AG09309 (cell line): ENCODE measurements around the gene SLC41A3.

Experiments used
- DNase-seq: peaks from one replicate; pipeline ENCODE4 v3.0.0-alpha.2; 2010; ENCODE audit warnings: low read depth
- H3K4me3 ChIP-seq: 2 replicates; pipeline ENCODE4 v1.5.1; 2011; ENCODE audit warnings: mild to moderate bottlenecking, low read depth, low read length, moderate library complexity; ENCODE audit not compliant: control insufficient read depth
- TF ChIP-seq, protein P1 (sequence below): IDR thresholded peaks from 2 replicates; pipeline ENCODE4 v1.5.1; 2011; ENCODE audit warnings: mild to moderate bottlenecking, low read depth, low read length, inconsistent platforms; ENCODE audit not compliant: insufficient read depth, control insufficient read depth; ENCODE audit errors: missing control alignments

The SLC41A3 gene

DNA sequence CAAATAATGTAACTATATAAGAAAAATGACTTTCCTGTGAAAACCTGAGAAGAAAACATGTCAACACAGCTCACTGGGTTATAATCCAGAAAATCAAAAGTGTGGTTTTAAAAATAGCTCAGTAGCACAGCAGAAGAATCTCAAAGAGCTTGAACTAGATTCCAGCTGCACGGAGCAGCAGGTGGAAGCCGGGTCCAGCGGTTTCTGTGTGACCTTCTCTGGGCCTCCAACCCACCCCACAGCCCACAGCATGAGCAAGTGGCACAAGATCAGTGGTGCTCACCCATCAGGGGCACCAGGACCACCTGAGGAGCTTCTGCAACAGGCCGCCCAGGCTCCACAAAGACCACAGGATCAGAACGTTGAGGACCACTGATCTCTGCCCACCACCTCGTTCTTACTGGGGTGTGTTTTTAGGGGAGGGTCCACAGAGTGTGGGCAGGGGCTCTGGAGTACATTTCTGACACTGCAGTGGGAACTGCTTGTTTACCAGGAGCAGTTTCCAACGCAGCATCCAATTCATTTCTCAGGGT, 23.2 kb downstream of the SLC41A3 start:
- TF ChIP-seq, protein P1, sequence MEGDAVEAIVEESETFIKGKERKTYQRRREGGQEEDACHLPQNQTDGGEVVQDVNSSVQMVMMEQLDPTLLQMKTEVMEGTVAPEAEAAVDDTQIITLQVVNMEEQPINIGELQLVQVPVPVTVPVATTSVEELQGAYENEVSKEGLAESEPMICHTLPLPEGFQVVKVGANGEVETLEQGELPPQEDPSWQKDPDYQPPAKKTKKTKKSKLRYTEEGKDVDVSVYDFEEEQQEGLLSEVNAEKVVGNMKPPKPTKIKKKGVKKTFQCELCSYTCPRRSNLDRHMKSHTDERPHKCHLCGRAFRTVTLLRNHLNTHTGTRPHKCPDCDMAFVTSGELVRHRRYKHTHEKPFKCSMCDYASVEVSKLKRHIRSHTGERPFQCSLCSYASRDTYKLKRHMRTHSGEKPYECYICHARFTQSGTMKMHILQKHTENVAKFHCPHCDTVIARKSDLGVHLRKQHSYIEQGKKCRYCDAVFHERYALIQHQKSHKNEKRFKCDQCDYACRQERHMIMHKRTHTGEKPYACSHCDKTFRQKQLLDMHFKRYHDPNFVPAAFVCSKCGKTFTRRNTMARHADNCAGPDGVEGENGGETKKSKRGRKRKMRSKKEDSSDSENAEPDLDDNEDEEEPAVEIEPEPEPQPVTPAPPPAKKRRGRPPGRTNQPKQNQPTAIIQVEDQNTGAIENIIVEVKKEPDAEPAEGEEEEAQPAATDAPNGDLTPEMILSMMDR, result no peak
- DNase-seq, result no peak
- no peak overlapping the region for H3K4me3 ChIP-seq

GRCh38 chr3:126058666-126059065, 25.3 kb downstream of the SLC41A3 start:
- no peak overlapping the region for H3K4me3 ChIP-seq
- DNase-seq, result no peak
- TF ChIP-seq, protein P1, result no peak

DNA sequence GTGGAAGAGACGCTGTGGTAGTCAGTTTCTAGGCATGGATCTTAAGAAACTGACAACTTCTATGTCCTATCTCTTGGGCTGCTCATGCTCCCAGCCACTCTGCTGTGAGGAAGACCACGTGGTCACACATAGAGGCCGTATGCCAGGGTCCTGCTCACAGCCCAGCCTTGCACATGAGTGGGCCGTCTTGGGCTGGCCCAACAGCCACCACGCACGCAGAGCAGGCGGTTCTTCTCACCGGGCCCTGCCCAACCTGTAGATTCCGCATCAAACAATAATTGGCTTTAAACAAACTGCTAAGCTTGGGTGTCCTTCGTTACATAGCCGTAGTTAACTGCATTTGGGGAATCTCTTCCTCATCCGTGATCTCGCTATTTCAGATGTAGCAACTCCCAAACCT, 26.0 kb downstream of the SLC41A3 start:
- H3K4me3 ChIP-seq, result no peak overlapping the region
- no peak for DNase-seq
- TF ChIP-seq, protein P1, result no peak

DNA sequence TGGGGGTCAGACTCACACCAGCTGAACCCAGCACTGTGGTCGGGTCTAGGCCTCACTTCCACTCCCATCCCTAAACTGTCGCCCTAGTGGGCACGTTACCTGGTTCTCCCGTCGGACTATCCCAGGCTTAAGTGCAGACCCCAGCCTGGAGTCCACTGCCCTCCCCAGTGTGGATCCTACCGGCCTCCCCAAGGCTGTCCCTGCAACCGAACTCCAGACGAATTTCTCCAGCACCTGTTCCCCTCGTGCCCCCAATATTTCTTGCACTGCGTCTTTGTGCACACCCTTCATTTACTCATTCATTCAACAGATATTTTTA, 26.5 kb downstream of the SLC41A3 start:
- no peak overlapping the region for H3K4me3 ChIP-seq

GRCh38 chr3:126056681-126057500, 27.0 kb downstream of the SLC41A3 start:
- no peak overlapping the region for H3K4me3 ChIP-seq
- DNase-seq, result no peak
- TF ChIP-seq, protein P1, result no peak

More for the DNA sequence above, 26.5 kb downstream of the SLC41A3 start:
- TF ChIP-seq, protein P1, result no peak
- no peak for DNase-seq

- TF ChIP-seq, protein P1, result no peak
- H3K4me3 ChIP-seq, result no peak overlapping the region
- no peak for DNase-seq
Measured at GRCh38 chr3:126056088-126056487, 27.8 kb downstream of the SLC41A3 start.
